Uterus (tissue), 4 donors: ENCODE results near the gene RBMS3. TPM values are rescaled to one million over a fixed set of nuclear protein-coding genes. Genes with fewer than 3 reads are reported as not detected.

Experiments
- DNase-seq, 2 donors: peaks; one replicate each; pipeline ENCODE4 v3.0.0-alpha.2; 2019 to 2020
- H3K27ac ChIP-seq, 2 donors: fragments of 200-600 bp; sonication (generic); 1 replicate in 1 of 2; 2 replicates in 1 of 2; pipeline ENCODE4 v1.5.1; 2016 to 2018
- H3K27me3 ChIP-seq, 2 donors: fragments of 200-600 bp; sonication (generic); one replicate each; pipeline ENCODE4 v1.5.1; 2018 to 2019; ENCODE audit warnings: control low read depth in 1 of 2
- H3K36me3 ChIP-seq, 2 donors: fragments of 200-600 bp; sonication (generic); one replicate each; pipeline ENCODE4 v1.5.1; 2019; ENCODE audit warnings: control low read depth in 1 of 2
- H3K4me1 ChIP-seq, 2 donors: fragments of 200-600 bp; sonication (generic); one replicate each; pipeline ENCODE4 v1.5.1; 2018 to 2019; ENCODE audit warnings: control low read depth in 1 of 2
- H3K4me3 ChIP-seq, 2 donors: fragments of 200-600 bp; sonication (generic); 1 replicate in 1 of 2; 2 replicates in 1 of 2; pipeline ENCODE4 v1.5.1; 2018 to 2019; ENCODE audit warnings: mild to moderate bottlenecking in 1 of 2
- H3K9me3 ChIP-seq, 2 donors: fragments of 200-600 bp; sonication (generic); one replicate each; pipeline ENCODE4 v1.5.1; 2019; ENCODE audit warnings: control low read depth in 1 of 2
- CTCF ChIP-seq, 4 experiments: fragments of 200-600 bp in 2 of 4; fragments of 450-650 bp in 2 of 4; sonication (generic) in 2 of 4; IDR thresholded peaks; one replicate each; pipeline ENCODE4 v1.5.1; 2016 to 2019; ENCODE audit warnings: antibody characterized with exemption in 4 of 4, mild to moderate bottlenecking in 2 of 4, moderate library complexity in 1 of 4
- POLR2A ChIP-seq, 2 donors: fragments of 450-650 bp; IDR thresholded peaks; one replicate each; pipeline ENCODE4 v1.6.1; 2016; ENCODE audit warnings: antibody characterized with exemption in 2 of 2, mild to moderate bottlenecking in 1 of 2, moderate library complexity in 1 of 2
- intact Hi-C: fragments of 100-400 bp; cut with DNase I; formaldehyde crosslinking; loops from one replicate; pipeline ENCODE4 v1.15.1; 2023; ENCODE audit warnings: low total_unique reads
- total RNA-seq, 4 donors: library from RNA; depleted of rRNA in 3 of 4; stranded (reverse); fragments of >200 nt in 3 of 4; gene quantifications; one replicate each; pipeline versions ENCODE4 v1.1.0 to v1.2.4, GENCODE V29; 2014 to 2023
- donor health status: DM: yes; HTN: yes; CAD: no.

RBMS3 gene
- total RNA-seq, 4 donors from 2014 or later, result 45.9 to 113 (median 75.4) TPM

- H3K9me3 ChIP-seq, result no peaks in the 10 kb centered on the region
- intact Hi-C loops, result no loop called here
- no peaks in the 10 kb centered on the region for H3K36me3 ChIP-seq
- H3K4me3 ChIP-seq, result no peak overlapping the region
- H3K4me1 ChIP-seq, result no peaks in the 10 kb centered on the region
- no peak for DNase-seq
- no peaks in the 10 kb centered on the region for H3K27me3 ChIP-seq
- H3K27ac ChIP-seq, result no peak overlapping the region
- TF ChIP-seq CTCF (IDR thresholded peaks at IDR 0.05) (no peak), POLR2A (IDR thresholded peaks at IDR 0.05) (no peak)
Observed at GRCh38 chr3:30011237-30011803, 730.4 kb downstream of the RBMS3 start.

GRCh38 chr3:30012941-30013543, 732.2 kb downstream of the RBMS3 start:
- peak; percentile 57 to 85 for DNase-seq
- Histone ChIP-seq H3K4me3 (no peak overlapping the region), H3K27me3 (no peaks in the 10 kb centered on the region), H3K27ac (no peak overlapping the region), H3K4me1 (no peaks in the 10 kb centered on the region), H3K9me3 (no peaks in the 10 kb centered on the region), H3K36me3 (no peaks in the 10 kb centered on the region)
- peak; percentile 67 to 75 (median 70) for TF ChIP-seq CTCF (IDR thresholded peaks at IDR 0.05)
- no peak for TF ChIP-seq POLR2A (IDR thresholded peaks at IDR 0.05)
- intact Hi-C loops, result no loop called here

- Histone ChIP-seq H3K4me3 (no peak overlapping the region), H3K27me3 (no peaks in the 10 kb centered on the region), H3K27ac (no peak overlapping the region), H3K36me3 (no peaks in the 10 kb centered on the region), H3K9me3 (no peaks in the 10 kb centered on the region), H3K4me1 (no peaks in the 10 kb centered on the region)
- intact Hi-C loops, result no loop called here
- TF ChIP-seq POLR2A (IDR thresholded peaks at IDR 0.05) (no peak), CTCF (IDR thresholded peaks at IDR 0.05) (no peak)
- DNase-seq, result no peak
Observed at GRCh38 chr3:30017901-30018300, 737.0 kb downstream of the RBMS3 start.

- DNase-seq, result no peak
- TF ChIP-seq POLR2A (IDR thresholded peaks at IDR 0.05), result no peak
- TF ChIP-seq CTCF (IDR thresholded peaks at IDR 0.05), result no peak
- Histone ChIP-seq H3K27me3 (no peaks in the 10 kb centered on the region), H3K4me1 (no peaks in the 10 kb centered on the region), H3K36me3 (no peaks in the 10 kb centered on the region), H3K9me3 (no peaks in the 10 kb centered on the region), H3K27ac (no peak overlapping the region), H3K4me3 (no peak overlapping the region)
- intact Hi-C loops, result no loop called here
Observed at GRCh38 chr3:30020380-30020779, 739.5 kb downstream of the RBMS3 start.

GRCh38 chr3:30024466-30024865, 743.6 kb downstream of the RBMS3 start:
- Histone ChIP-seq H3K4me3 (no peak overlapping the region), H3K36me3 (no peaks in the 10 kb centered on the region), H3K27ac (no peak overlapping the region), H3K4me1 (no peaks in the 10 kb centered on the region), H3K9me3 (no peaks in the 10 kb centered on the region), H3K27me3 (no peaks in the 10 kb centered on the region)
- DNase-seq, result no peak
- TF ChIP-seq POLR2A (IDR thresholded peaks at IDR 0.05) (no peak), CTCF (IDR thresholded peaks at IDR 0.05) (no peak)
- intact Hi-C loops, result no loop called here
